ENCODE data around the gene KIF1B. TPM values are rescaled to one million over a fixed set of nuclear protein-coding genes. Genes with fewer than 3 reads are reported as not detected.
"Not testable (repeated sequence)": the region's sequence is repeated elsewhere in the genome, so short reads cannot be mapped to it uniquely, and the experiment has no call there.

KIF1B gene
- total and polyA plus RNA-seq, 8 donors = 8.2 to 26.4 (median 19.3) TPM

- peaks cover 0 to 38% (median 3%) of the 10 kb centered on the region in 3 donors for H3K36me3 ChIP-seq
- not testable (repeated sequence) for H3K4me1 ChIP-seq, H3K27me3 ChIP-seq, H3K4me3 ChIP-seq, H3K9me3 ChIP-seq, FAIRE-seq, H3K27ac ChIP-seq
- DNase-seq = peak in 3 of 6 donors; percentile 29 to 64 (median 37)
- WGBS, 2 donors = 40 to 42% methylated on average over 14 of the region's 14 CpGs
- TF ChIP-seq, protein P1, sequence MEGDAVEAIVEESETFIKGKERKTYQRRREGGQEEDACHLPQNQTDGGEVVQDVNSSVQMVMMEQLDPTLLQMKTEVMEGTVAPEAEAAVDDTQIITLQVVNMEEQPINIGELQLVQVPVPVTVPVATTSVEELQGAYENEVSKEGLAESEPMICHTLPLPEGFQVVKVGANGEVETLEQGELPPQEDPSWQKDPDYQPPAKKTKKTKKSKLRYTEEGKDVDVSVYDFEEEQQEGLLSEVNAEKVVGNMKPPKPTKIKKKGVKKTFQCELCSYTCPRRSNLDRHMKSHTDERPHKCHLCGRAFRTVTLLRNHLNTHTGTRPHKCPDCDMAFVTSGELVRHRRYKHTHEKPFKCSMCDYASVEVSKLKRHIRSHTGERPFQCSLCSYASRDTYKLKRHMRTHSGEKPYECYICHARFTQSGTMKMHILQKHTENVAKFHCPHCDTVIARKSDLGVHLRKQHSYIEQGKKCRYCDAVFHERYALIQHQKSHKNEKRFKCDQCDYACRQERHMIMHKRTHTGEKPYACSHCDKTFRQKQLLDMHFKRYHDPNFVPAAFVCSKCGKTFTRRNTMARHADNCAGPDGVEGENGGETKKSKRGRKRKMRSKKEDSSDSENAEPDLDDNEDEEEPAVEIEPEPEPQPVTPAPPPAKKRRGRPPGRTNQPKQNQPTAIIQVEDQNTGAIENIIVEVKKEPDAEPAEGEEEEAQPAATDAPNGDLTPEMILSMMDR (IDR thresholded peaks at IDR 0.05) = peak in 3 of 4 donors; percentile 45 to 62 (median 61)
- intact Hi-C loops (cut with DNase I) = loop anchor here in 2 of 3 donors (5.0 kb wide), 1 partner anchor 50 kb away; no protein-coding TSS in a partner anchor
- peak; percentile 70 to 93 (median 89) for ATAC-seq
Observed at GRCh38 chr1:10377365-10378029, 167.1 kb downstream of the KIF1B start.

DNA sequence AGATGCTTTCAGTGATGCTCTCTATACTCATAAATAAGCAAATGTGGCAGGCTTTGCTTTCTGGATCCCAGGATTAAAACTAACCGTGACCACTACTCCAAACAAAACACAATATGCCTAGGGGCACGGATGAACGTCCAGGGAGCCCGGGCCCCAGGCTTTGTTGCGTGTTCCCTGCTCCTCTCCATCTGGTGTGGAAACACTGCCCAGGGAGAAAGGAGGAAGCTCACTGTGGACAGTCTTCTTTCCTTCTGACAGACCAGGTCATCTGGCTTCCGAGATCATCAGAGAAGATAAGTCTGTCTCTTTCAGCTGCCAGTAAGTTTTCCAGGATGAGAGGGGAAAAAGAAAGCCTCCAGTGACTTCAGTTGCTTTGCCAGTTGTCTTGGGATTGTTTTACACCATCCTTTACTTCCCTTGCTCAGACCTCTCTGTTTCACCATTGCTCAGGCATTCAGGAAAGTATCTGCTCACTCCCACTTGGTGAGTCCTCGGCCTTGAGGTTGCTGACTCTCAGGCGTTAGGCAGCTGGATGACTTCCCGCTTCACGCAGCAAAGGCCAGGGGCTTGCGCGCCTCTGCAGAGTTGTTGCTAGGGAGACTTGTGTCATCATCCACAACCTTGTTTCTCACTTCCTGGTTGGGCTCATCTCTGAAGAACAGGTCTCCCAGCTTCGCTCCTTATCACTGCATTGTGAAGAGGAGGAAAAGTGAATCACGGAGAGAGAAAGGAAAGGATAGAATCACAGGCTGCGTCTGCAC lies 167.9 kb downstream of the KIF1B start:
- Histone ChIP-seq H3K4me3 (no peak overlapping the region), H3K4me1 (no peaks in the 10 kb centered on the region), H3K27ac (no peak overlapping the region), H3K9me3 (no peaks in the 10 kb centered on the region), H3K36me3 (peaks cover 0 to 35% (median 3%) of the 10 kb centered on the region in 3 donors), H3K27me3 (no peaks in the 10 kb centered on the region)
- DNase-seq (peak in 1 of 6 donors; percentile 24), FAIRE-seq (no peak), ATAC-seq (peak in 3 of 4 donors; percentile 35 to 78 (median 52))
- 72 to 73% methylated on average over 15 of the region's 15 CpGs for WGBS, 2 donors
- TF ChIP-seq, protein P1 (IDR thresholded peaks at IDR 0.05) = no peak
- intact Hi-C loops (cut with DNase I) = loop anchor here in 2 of 3 donors (5.0 kb wide), 1 partner anchor 49 kb away; no protein-coding TSS in a partner anchor

- FAIRE-seq (no peak), DNase-seq (no peak), ATAC-seq (no peak)
- Histone ChIP-seq H3K36me3 (peaks cover 0 to 27% (median 3%) of the 10 kb centered on the region in 3 donors), H3K4me1 (no peaks in the 10 kb centered on the region), H3K9me3 (no peaks in the 10 kb centered on the region), H3K27ac (no peak overlapping the region), H3K4me3 (no peak overlapping the region), H3K27me3 (no peaks in the 10 kb centered on the region)
- TF ChIP-seq, protein P1 (IDR thresholded peaks at IDR 0.05) = no peak
- WGBS, 2 donors = 85 to 86% methylated on average over 10 of the region's 10 CpGs
- intact Hi-C loops (cut with DNase I) = loop anchor here in 2 of 3 donors (5.0 kb wide), 1 partner anchor 48 kb away; no protein-coding TSS in a partner anchor
Observed at GRCh38 chr1:10379101-10379620, 168.8 kb downstream of the KIF1B start.

DNA sequence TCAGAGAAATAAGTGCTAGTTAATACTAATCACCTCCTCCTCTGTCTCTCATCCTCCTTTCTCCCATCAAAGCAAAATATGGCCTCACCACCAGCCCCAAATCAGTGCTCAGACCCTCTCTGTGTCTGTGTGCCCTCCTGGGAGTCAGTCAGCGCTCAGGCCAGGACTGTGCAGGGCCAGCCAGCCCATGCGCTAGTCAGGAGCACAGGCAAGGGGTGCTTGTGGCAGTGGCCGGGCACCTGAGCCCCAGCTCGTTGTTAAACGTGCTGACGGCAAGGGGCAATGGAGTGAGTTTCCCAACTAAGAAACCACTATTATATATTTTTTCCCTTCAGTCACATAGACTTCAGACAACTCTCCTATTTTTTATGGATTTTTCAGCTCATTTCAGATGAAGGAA lies 169.3 kb downstream of the KIF1B start:
- FAIRE-seq (no peak), ATAC-seq (no peak), DNase-seq (no peak)
- Histone ChIP-seq H3K36me3 (peaks cover 0 to 22% (median 3%) of the 10 kb centered on the region in 3 donors), H3K27me3 (no peaks in the 10 kb centered on the region), H3K27ac (no peak overlapping the region), H3K4me3 (no peak overlapping the region), H3K9me3 (no peaks in the 10 kb centered on the region), H3K4me1 (no peaks in the 10 kb centered on the region)
- intact Hi-C loops (cut with DNase I) = loop anchor here in 2 of 3 donors (5.0 kb wide), 1 partner anchor 48 kb away; no protein-coding TSS in a partner anchor
- 93 to 99% methylated on average over 6 of the region's 6 CpGs for WGBS, 2 donors
- TF ChIP-seq, protein P1 (IDR thresholded peaks at IDR 0.05) = no peak

All from pancreas (tissue), 10 donors.